Adrenal gland (tissue), 12 donors: Measurements from ENCODE around the gene HBM. TPM values are rescaled to one million over a fixed set of nuclear protein-coding genes. Genes with fewer than 3 reads are reported as not detected.
"Not testable (repeated sequence)": the region's sequence is repeated elsewhere in the genome, so short reads cannot be mapped to it uniquely, and the experiment has no call there.

ENCODE experiments used
- DNase-seq, 7 donors: peaks; one replicate each; pipeline ENCODE4 v3.0.0-alpha.2; 2019 to 2020
- H3K27ac ChIP-seq, 5 donors: fragments of 200-600 bp; sonication (generic) in 4 of 5; 1 replicate in 3 of 5; 2 replicates in 2 of 5; pipeline versions ENCODE4 v1.5.1 to v1.8.0; 2016 to 2020; ENCODE audit warnings: mild to moderate bottlenecking in 1 of 5
- H3K27me3 ChIP-seq: fragments of 200-600 bp; 2 replicates; pipeline ENCODE4 v1.8.0; 2021
- H3K36me3 ChIP-seq, 2 donors: fragments of 200-600 bp; replicated peaks in 1 of 2; 1 replicate in 1 of 2; 2 replicates in 1 of 2; pipeline versions ENCODE4 v1.5.1 to v1.8.0; 2018 to 2022
- H3K4me1 ChIP-seq, 2 donors: fragments of 200-600 bp; replicated peaks in 1 of 2; 1 replicate in 1 of 2; 2 replicates in 1 of 2; pipeline versions ENCODE4 v1.5.1 to v1.8.0; 2018 to 2021
- H3K4me3 ChIP-seq, 4 donors: fragments of 200-600 bp; sonication (generic) in 3 of 4; one replicate each; pipeline ENCODE4 v1.5.1; 2016 to 2018
- H3K9me3 ChIP-seq, 3 donors: fragments of 200-600 bp; sonication (generic) in 1 of 3; replicated peaks in 1 of 3; 1 replicate in 2 of 3; 2 replicates in 1 of 3; pipeline versions ENCODE4 v1.5.1 to v1.8.0; 2016 to 2021
- POLR2A ChIP-seq, 2 donors: fragments of 450-650 bp; IDR thresholded peaks; one replicate each; pipeline ENCODE4 v1.6.1; 2017; ENCODE audit warnings: antibody characterized with exemption in 2 of 2, mild to moderate bottlenecking in 2 of 2, moderate library complexity in 1 of 2
- WGBS, 4 donors: extraction: QIAGEN DNeasy Blood & Tissue Kit in 2 of 4; methylation state at CpG; one replicate each; pipeline versions ENCODE4 v1.1.5 to v1.1.7; 2013 to 2017; 5-methylcytosine and 5-hydroxymethylcytosine counted together
- intact Hi-C, 2 donors: fragments of 100-400 bp; cut with DNase I; formaldehyde crosslinking; loops; one replicate each; pipeline versions ENCODE4 v1.14.1 to v1.15.0; 2022 to 2023
- polyA plus RNA-seq, 3 donors: library from polyadenylated mRNA; stranded (reverse); fragments of 200-250 nt in 2 of 3; fragments of 350-450 nt in 1 of 3; fragmentation: Illumina TruSeq in 1 of 3; extraction: RNeasy Lipid Tissue Mini Kit (QIAGEN cat#74804) in 1 of 3; gene quantifications; one replicate each; pipeline ENCODE4 v1.2.3, GENCODE V29; 2013 to 2014
- total RNA-seq, 9 donors: library from RNA; depleted of rRNA in 4 of 9; stranded (reverse); fragments of >200 nt in 4 of 9; fragments of 120-200 nt in 1 of 9; fragmentation: NEBNext Ultra II Directional in 1 of 9; extraction: Animal tissue kit (Norgen Biotek cat#: 25700) in 1 of 9; gene quantifications; one replicate each; pipeline versions ENCODE4 v1.1.0 to v1.2.4, GENCODE V29; 2013 to 2023
- TF ChIP-seq, protein P1 (sequence below), 6 experiments: fragments of 450-650 bp in 4 of 6; fragments of 200-600 bp in 2 of 6; sonication (generic) in 1 of 6; IDR thresholded peaks; 1 replicate in 5 of 6; 2 replicates in 1 of 6; pipeline versions ENCODE4 v1.5.1 to v1.8.0; 2016 to 2021; ENCODE audit warnings: antibody characterized with exemption in 6 of 6, mild to moderate bottlenecking in 2 of 6, moderate library complexity in 1 of 6
- donor health status: healthy with polysubstance abuse.
- donor health status: Bipolar disorder and iron deficiency.
- donor health status: DM: yes; HTN: yes; CAD: no.
- donor health status: DM: no; HTN: no; CAD: no.
- donor health status: DM: no; HTN: no; CAD: no.
- donor health status: DM: yes; HTN: yes; CAD: no.

Gene HBM
- total and polyA plus RNA-seq, 12 donors: 0.53 to 30.2 (median 0.61) TPM; not detected in 9

DNA sequence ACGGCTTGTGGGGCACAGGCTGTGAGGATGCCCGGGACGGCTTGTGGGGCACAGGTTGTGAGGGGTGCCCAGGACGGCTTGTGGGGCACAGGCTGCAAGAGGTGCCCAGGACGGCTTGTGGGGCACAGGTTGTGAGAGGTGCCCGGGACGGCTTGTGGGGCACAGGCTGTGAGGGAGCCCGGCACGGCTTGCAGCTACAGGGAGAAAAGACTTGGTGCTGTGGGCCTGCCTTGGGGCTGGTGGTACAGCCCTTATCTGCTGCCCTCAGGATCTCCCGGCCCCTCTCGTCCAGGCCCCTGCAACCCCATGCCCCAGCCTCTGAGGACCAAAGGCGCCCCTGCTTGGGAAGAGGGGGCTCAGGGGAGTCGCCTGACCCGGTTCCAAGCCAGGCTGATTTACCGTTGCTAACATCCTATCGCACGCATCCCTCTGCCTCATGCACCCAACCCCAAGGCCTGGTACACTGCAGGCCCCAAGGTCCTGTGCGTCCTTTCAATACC, 5.0 kb upstream of the HBM start:
- 34 to 71% (median 60%) methylated on average over 7 to 18 of the region's 18 CpGs for WGBS, 4 donors
- TF ChIP-seq, protein P1, sequence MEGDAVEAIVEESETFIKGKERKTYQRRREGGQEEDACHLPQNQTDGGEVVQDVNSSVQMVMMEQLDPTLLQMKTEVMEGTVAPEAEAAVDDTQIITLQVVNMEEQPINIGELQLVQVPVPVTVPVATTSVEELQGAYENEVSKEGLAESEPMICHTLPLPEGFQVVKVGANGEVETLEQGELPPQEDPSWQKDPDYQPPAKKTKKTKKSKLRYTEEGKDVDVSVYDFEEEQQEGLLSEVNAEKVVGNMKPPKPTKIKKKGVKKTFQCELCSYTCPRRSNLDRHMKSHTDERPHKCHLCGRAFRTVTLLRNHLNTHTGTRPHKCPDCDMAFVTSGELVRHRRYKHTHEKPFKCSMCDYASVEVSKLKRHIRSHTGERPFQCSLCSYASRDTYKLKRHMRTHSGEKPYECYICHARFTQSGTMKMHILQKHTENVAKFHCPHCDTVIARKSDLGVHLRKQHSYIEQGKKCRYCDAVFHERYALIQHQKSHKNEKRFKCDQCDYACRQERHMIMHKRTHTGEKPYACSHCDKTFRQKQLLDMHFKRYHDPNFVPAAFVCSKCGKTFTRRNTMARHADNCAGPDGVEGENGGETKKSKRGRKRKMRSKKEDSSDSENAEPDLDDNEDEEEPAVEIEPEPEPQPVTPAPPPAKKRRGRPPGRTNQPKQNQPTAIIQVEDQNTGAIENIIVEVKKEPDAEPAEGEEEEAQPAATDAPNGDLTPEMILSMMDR (IDR thresholded peaks at IDR 0.05): no peak
- TF ChIP-seq POLR2A (IDR thresholded peaks at IDR 0.05): no peak
- no peak for DNase-seq

DNA sequence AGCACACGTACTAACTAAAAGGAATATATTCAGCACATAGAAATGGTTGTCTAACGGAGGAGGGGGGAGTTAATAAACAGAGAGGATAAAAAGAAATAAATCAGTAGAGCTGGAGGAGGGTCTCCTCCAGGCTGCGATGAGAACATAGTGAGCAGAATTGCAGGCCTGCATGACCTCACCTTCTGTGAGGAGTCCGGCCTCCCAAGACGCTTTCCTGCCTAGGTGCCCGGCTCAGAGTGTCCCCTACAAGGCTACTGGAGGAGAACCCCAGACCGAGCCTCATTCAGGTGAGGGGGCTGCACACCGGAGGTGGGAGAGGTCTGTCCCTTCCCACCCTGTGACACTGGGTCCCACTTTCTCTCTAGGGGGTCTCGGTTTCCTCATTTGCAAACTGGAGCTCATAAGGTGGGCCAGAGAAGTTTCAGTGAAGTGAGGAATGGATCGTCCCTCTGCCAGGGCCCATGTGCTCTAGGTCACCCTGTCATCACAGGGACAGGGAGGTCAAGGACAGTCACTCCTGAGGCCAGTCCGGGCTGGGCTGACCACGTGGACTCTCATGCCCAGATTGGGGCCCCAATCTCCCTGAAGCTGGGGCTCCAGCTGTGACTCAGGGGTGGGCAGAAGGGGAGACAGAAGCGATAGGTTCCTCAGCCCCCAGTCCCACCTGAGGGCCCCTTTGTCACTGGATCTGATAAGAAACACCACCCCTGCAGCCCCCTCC, 3.3 kb upstream of the HBM start:
- H3K9me3 ChIP-seq: no peaks in the 10 kb centered on the region
- no peaks in the 10 kb centered on the region for H3K36me3 ChIP-seq
- DNase-seq: no peak
- intact Hi-C loops: no loop called here
- 81 to 96% (median 89%) methylated on average over 9 to 13 of the region's 13 CpGs for WGBS, 4 donors
- no peak overlapping the region for H3K27ac ChIP-seq
- TF ChIP-seq, protein P1 (IDR thresholded peaks at IDR 0.05): no peak
- H3K4me3 ChIP-seq: no peak overlapping the region
- peaks cover 7 to 16% of the 10 kb centered on the region in 2 donors for H3K4me1 ChIP-seq
- peaks cover 24% of the 10 kb centered on the region for H3K27me3 ChIP-seq

More for the DNA sequence above, 5.0 kb upstream of the HBM start:
- H3K27me3 ChIP-seq: peaks cover 12% of the 10 kb centered on the region
- intact Hi-C loops: no loop called here
- no peak overlapping the region for H3K27ac ChIP-seq
- no peaks in the 10 kb centered on the region for H3K9me3 ChIP-seq
- H3K4me1 ChIP-seq: peaks cover under 1 to 8% of the 10 kb centered on the region in 2 donors
- H3K4me3 ChIP-seq: no peak overlapping the region
- H3K36me3 ChIP-seq: no peaks in the 10 kb centered on the region

DNA sequence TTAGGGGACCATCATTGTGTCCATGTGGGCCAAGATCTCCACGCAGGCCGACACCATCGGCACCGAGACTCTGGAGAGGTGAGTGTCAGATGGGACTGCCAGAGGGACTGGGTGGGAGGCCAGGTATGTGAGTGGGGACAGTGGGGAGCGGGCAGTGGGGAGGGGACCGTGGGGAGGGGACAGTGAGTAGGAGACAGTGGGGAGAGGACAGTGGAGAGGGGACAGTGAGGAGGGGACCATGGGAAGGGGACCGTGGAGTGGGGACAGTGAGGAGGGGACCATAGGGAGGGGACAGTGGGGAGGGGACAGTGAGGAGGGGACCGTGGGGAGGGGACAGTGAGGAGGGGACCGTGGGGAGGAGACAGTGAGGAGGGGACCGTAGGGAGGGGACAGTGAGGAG, 2.6 kb upstream of the HBM start:
- H3K4me3 ChIP-seq, H3K36me3 ChIP-seq, H3K9me3 ChIP-seq, intact Hi-C loops, DNase-seq, H3K27ac ChIP-seq: not testable (repeated sequence)
- WGBS, 4 donors: 75 to 92% (median 84%) methylated on average over 6 to 10 of the region's 10 CpGs; no CpG with 5 or more reads in 1 of the 4 donors
- H3K27me3 ChIP-seq: peaks cover 31% of the 10 kb centered on the region
- H3K4me1 ChIP-seq: peaks cover 7 to 16% of the 10 kb centered on the region in 2 donors

DNA sequence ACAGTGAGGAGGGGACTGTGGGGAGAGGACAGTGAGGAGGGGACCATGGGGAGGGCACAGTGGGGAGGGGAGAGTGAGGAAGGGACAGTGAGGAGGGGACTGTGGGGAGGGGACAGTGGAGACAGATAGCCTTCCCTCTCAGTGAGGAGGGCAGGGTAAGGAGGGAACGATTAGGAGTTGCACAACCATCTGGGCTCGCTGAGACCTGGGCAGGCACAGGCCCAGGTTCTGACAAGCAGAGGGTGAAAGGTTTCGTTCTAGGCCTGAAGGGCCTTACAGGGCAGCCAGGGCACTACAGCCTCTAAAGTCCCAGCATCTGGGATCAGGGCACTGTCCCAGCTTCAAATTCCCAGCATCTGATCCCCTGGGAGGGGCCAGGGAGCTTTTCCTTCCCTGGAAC, 2.1 kb upstream of the HBM start:
- H3K36me3 ChIP-seq, H3K9me3 ChIP-seq, H3K4me3 ChIP-seq, H3K27ac ChIP-seq, intact Hi-C loops, DNase-seq: not testable (repeated sequence)
- H3K4me1 ChIP-seq: peaks cover 7 to 16% of the 10 kb centered on the region in 2 donors
- H3K27me3 ChIP-seq: peaks cover 37% of the 10 kb centered on the region
- WGBS, 4 donors: 10 to 27% methylated on average over 2 of the region's 3 CpGs; no CpG with 5 or more reads in 2 of the 4 donors

DNA sequence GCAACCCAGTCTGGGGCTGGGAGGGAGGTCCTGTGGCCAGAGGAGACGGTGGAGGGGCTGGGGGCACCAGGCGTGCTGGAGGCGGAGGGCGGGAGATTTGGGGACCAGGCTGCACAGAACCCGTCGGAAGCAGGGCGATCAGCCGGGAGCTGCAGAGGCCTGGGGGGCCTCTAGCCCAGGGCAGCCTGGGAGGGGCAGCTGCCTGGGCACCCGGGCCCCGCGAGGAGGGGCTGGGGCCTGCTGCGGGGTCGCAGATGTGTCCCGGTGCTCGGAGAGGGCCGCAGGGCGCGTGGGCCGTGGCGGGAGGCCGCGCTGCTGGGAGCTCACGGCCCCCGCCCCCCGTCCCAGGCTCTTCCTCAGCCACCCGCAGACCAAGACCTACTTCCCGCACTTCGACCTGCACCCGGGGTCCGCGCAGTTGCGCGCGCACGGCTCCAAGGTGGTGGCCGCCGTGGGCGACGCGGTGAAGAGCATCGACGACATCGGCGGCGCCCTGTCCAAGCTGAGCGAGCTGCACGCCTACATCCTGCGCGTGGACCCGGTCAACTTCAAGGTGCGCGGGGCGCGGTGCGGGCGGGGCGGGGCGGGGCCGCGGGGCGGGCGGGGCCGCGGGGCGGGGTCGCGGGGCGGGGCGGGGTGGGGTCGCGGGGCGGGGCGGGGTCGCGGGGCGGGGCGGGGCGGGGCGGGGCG, 1.5 kb upstream of the HBM start:
- H3K4me3 ChIP-seq, H3K9me3 ChIP-seq, intact Hi-C loops, DNase-seq, H3K27ac ChIP-seq, H3K36me3 ChIP-seq: not testable (repeated sequence)
- WGBS, 4 donors: 0% methylated on average over 23 of the region's 80 CpGs; no CpG with 5 or more reads in 3 of the 4 donors
- Histone ChIP-seq H3K4me1 (peaks cover 7 to 16% of the 10 kb centered on the region in 2 donors), H3K27me3 (peaks cover 42% of the 10 kb centered on the region)
